Endothelial cell of umbilical vein (primary cell): Measurements from ENCODE around the gene SLC39A8.

Source experiments
- EZH2 ChIP-seq: IDR thresholded peaks from 2 replicates; pipeline ENCODE4 v1.6.1; 2012; ENCODE audit warnings: borderline replicate concordance, low read depth, mild to moderate bottlenecking, moderate library complexity, low read length, inconsistent platforms; ENCODE audit not compliant: severe bottlenecking
- POLR2A ChIP-seq: IDR thresholded peaks from 2 replicates; pipeline ENCODE4 v1.6.1; 2012; ENCODE audit warnings: low read depth, mild to moderate bottlenecking, control low read depth, low read length
- POLR2AphosphoS5 ChIP-seq: IDR thresholded peaks from 2 replicates; pipeline ENCODE4 v1.6.1; 2012; ENCODE audit warnings: low read depth, mild to moderate bottlenecking, control low read depth, low read length, moderate library complexity; ENCODE audit not compliant: insufficient read depth
- TF ChIP-seq, protein P1 (sequence below), 2 donors: IDR thresholded peaks; 1 replicate in 1 of 2; 2 replicates in 1 of 2; pipeline ENCODE4 v1.5.1; 2011; ENCODE audit warnings: low read length in 2 of 2, mild to moderate bottlenecking in 2 of 2, moderate library complexity in 2 of 2, control low read depth in 1 of 2, inconsistent platforms in 1 of 2, low read depth in 1 of 2; ENCODE audit not compliant: insufficient read depth in 1 of 2; ENCODE audit errors: extremely low read depth in 1 of 2

GRCh38 chr4:102298716-102299115 is 46.6 kb downstream of the SLC39A8 start:
- TF ChIP-seq, protein P1, sequence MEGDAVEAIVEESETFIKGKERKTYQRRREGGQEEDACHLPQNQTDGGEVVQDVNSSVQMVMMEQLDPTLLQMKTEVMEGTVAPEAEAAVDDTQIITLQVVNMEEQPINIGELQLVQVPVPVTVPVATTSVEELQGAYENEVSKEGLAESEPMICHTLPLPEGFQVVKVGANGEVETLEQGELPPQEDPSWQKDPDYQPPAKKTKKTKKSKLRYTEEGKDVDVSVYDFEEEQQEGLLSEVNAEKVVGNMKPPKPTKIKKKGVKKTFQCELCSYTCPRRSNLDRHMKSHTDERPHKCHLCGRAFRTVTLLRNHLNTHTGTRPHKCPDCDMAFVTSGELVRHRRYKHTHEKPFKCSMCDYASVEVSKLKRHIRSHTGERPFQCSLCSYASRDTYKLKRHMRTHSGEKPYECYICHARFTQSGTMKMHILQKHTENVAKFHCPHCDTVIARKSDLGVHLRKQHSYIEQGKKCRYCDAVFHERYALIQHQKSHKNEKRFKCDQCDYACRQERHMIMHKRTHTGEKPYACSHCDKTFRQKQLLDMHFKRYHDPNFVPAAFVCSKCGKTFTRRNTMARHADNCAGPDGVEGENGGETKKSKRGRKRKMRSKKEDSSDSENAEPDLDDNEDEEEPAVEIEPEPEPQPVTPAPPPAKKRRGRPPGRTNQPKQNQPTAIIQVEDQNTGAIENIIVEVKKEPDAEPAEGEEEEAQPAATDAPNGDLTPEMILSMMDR (IDR thresholded peaks at IDR 0.05; ENCODE audit: extremely low read depth in 1 of 2, insufficient read depth in 1 of 2, low read depth in 1 of 2, low read length in 2 of 2) = no peak
- TF ChIP-seq EZH2 (no peak), POLR2A (no peak), POLR2AphosphoS5 (no peak)
